ENCODE results near the gene TFAP2C.
A peak's percentile ranks its signal among the peaks of the same experiment; 100 is the strongest.

TFAP2C gene

DNA sequence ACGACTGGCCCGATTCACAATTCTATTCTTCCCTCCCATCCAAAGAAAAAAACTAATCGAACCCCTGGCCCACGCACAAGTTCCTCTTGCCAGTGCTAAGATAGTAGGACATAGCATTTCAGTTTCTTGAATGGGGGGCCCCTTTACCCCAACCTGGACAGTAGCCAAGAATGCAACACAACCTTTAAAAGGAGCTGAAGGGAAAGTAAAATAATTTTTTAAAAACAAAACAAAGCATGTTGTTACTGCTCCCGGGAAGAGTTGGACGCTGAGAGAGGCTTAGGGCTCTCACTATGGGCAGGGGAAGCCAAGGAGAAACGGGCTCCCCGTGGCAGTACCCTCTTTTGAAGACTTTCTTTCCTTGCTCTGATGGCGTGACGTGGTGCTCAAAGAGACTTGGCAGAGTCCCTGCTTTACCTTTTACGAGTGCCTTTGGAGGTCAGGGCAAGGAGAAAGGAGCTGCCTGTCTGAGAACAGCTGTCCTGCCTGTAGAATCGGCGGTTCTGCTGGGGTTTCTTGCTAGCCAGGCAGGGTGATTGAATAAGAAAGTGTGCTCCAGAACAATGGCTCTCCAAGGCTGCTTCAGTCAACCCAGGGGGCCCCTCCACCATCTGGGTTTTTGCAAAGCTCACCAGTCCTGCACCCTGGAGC lies 5.8 kb downstream of the TFAP2C start:
- in situ Hi-C loops (cut with HindIII; ENCODE audit: low sequenced_read_pairs) = no loop called here
- TF ChIP-seq, protein P1, sequence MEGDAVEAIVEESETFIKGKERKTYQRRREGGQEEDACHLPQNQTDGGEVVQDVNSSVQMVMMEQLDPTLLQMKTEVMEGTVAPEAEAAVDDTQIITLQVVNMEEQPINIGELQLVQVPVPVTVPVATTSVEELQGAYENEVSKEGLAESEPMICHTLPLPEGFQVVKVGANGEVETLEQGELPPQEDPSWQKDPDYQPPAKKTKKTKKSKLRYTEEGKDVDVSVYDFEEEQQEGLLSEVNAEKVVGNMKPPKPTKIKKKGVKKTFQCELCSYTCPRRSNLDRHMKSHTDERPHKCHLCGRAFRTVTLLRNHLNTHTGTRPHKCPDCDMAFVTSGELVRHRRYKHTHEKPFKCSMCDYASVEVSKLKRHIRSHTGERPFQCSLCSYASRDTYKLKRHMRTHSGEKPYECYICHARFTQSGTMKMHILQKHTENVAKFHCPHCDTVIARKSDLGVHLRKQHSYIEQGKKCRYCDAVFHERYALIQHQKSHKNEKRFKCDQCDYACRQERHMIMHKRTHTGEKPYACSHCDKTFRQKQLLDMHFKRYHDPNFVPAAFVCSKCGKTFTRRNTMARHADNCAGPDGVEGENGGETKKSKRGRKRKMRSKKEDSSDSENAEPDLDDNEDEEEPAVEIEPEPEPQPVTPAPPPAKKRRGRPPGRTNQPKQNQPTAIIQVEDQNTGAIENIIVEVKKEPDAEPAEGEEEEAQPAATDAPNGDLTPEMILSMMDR (IDR thresholded peaks at IDR 0.05; ENCODE audit: low read depth, low read length) = no peak
- H3K4me3 ChIP-seq (ENCODE audit: low read depth, low read length) = no peak overlapping the region
- DNase-seq (ENCODE audit: low read depth, low spot score) = no peak

DNA sequence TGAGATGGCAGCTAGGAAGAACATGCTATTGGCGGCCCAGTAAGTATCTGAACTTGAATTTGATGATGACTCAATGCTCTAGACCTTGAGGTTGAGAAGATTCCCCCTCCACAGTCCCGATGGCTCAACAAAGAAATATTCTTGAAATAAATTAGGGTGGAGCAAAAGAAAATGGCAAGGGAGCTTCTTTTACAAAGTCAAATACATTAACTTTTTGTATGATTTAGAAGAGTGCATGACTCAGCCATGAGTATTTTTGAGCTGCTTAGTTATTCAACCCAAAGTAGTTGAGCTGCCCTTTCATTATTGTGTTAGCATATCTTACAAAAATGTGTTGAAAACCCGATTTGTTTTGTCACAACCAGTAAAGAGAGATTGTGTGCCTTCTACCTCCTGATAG lies 7.6 kb downstream of the TFAP2C start:
- in situ Hi-C loops (cut with HindIII; ENCODE audit: low sequenced_read_pairs) = no loop called here
- no peak overlapping the region for H3K4me3 ChIP-seq (ENCODE audit: low read depth, low read length)
- TF ChIP-seq, protein P1 (IDR thresholded peaks at IDR 0.05; ENCODE audit: low read depth, low read length) = no peak
- DNase-seq (ENCODE audit: low read depth, low spot score) = peak; percentile 80

DNA sequence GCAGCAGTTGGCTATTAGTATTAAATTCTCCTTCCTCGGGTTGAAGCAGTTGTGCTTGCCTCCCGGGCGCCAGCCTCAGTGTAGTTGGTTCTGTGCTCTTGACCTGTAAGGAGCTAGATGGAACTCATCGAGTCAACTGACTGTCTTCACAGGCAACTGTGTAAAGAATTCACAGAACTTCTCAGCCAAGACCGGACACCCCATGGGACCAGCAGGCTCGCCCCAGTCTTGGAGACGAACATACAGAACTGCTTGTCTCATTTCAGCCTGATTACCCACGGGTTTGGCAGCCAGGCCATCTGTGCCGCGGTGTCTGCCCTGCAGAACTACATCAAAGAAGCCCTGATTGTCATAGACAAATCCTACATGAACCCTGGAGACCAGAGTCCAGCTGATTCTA lies 8.5 kb downstream of the TFAP2C start:
- TF ChIP-seq, protein P1 (IDR thresholded peaks at IDR 0.05; ENCODE audit: low read depth, low read length) = no peak
- in situ Hi-C loops (cut with HindIII; ENCODE audit: low sequenced_read_pairs) = no loop called here
- no peak overlapping the region for H3K4me3 ChIP-seq (ENCODE audit: low read depth, low read length)
- no peak for DNase-seq (ENCODE audit: low read depth, low spot score)

DNA sequence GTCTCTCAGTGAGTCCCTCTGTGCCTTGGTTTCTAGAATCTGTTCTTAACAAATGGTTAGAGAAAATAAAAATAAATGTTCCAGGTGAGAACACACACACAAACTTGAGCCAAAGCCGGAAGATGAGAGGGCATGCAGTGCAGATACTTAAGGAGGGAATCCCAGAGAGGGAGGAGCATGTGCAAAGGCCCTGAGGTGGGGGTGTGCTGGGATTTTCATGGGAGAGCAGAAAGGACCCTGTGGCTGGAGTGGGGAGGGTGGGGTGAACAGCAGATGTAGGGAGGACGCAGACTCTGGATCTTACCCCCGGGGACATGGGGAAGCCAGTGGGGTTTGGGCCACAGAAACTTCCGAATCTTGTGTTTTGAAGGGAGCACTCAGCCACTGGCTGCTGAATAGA lies 17.5 kb downstream of the TFAP2C start:
- in situ Hi-C loops (cut with HindIII; ENCODE audit: low sequenced_read_pairs) = no loop called here
- DNase-seq (ENCODE audit: low read depth, low spot score) = no peak

DNA sequence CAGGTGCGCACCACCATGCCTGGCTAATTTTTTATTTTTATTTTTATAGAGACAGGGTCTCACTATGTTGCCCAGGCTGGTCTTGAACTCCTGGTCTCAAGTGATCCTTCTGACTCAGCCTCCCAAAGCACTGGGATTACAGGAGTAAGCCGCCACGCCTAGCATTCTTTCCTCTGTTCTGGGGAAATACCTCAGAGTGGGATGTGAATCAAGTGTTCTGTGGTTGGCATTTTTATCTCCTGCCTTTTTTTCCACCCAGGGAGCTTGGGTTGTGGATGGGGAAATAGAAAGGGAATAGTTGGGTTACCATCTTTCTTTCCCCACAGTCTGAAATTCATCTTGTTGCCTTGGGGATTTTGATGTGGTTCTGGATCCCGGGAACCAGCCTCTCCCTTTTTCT lies 24.1 kb downstream of the TFAP2C start:
- no peak for DNase-seq (ENCODE audit: low read depth, low spot score)
- H3K4me3 ChIP-seq (ENCODE audit: low read depth, low read length) = no peak overlapping the region
- in situ Hi-C loops (cut with HindIII; ENCODE audit: low sequenced_read_pairs) = no loop called here
- TF ChIP-seq, protein P1 (IDR thresholded peaks at IDR 0.05; ENCODE audit: low read depth, low read length) = no peak

More for the DNA sequence above, 17.5 kb downstream of the TFAP2C start:
- H3K4me3 ChIP-seq (ENCODE audit: low read depth, low read length) = no peak overlapping the region
- TF ChIP-seq, protein P1 (IDR thresholded peaks at IDR 0.05; ENCODE audit: low read depth, low read length) = no peak

DNA sequence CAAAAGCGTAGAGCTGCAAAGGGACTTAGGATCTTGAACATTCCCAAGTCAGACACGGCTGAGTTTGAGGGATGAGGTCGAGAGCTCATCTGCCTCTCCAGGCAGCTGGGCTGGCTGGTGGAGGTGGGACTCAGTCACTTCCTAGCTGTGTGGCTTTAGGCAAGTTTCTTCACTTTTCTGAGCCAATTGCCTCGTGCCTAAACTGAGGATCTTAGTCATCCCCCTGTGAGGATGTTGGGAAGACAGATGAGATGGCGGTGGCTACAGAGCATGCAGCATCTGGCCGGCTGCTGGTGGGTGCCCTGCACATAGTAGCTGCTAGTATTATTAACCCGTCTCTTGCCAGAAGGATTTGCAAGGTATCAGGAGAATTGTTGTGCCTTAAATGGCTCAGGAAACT lies 27.5 kb downstream of the TFAP2C start:
- no peak overlapping the region for H3K4me3 ChIP-seq (ENCODE audit: low read depth, low read length)
- TF ChIP-seq, protein P1 (IDR thresholded peaks at IDR 0.05; ENCODE audit: low read depth, low read length) = no peak
- no peak for DNase-seq (ENCODE audit: low read depth, low spot score)
- in situ Hi-C loops (cut with HindIII; ENCODE audit: low sequenced_read_pairs) = no loop called here
